IMR-90 (cell line): ENCODE measurements around the gene RGS9. TPM values are rescaled to one million over a fixed set of nuclear protein-coding genes. Genes with fewer than 3 reads are reported as not detected.

Experiments
- ATAC-seq: fragments of 200-7000 bp; cut with Tn5 transposase; 2 replicates; pipeline ENCODE4 v1.9.1; 2020; ENCODE audit warnings: low read depth, mild to moderate bottlenecking, moderate library complexity
- BruUV-seq: library from RNA; stranded (reverse); fragments of 400-500 nt; replicated peaks from 2 replicates; lab custom pipeline; 2021; lab: Mats Ljungman, UMichigan
- CTCF ChIA-PET: fragments of 300-600 bp; formaldehyde crosslinking; extraction: SDS; loops from one replicate; lab custom pipeline; 2021; ENCODE audit warnings: antibody characterized with exemption; lab: Yijun Ruan, JAX
- POLR2A ChIA-PET: fragments of 300-600 bp; sonication (Branson Sonifier 250); formaldehyde crosslinking; loops from one replicate; lab custom pipeline; 2022; ENCODE audit warnings: antibody characterized with exemption; ENCODE audit not compliant: unreplicated experiment; lab: Charles Lee
- DNase-seq: peaks from one replicate; pipeline ENCODE4 v3.0.0; 2013
- H2AFZ ChIP-seq: replicated peaks from 2 replicates; pipeline ENCODE3; 2013; ENCODE audit warnings: low read length, mild to moderate bottlenecking; ENCODE audit not compliant: poor library complexity
- H2AK5ac ChIP-seq: 2 replicates; pipeline ENCODE4 v1.6.1; 2013; ENCODE audit warnings: low read depth, low read length, inconsistent platforms
- H2AK9ac ChIP-seq: replicated peaks from 2 replicates; pipeline ENCODE3; 2013; ENCODE audit warnings: mild to moderate bottlenecking, low read depth, low read length, moderate library complexity; ENCODE audit not compliant: poor library complexity
- H2BK120ac ChIP-seq: 2 replicates; pipeline ENCODE4 v1.6.1; 2013; ENCODE audit warnings: low read depth, low read length, inconsistent platforms
- H2BK15ac ChIP-seq: 3 replicates; pipeline ENCODE4 v1.6.1; 2013; ENCODE audit warnings: low read depth, low read length, inconsistent platforms
- H2BK20ac ChIP-seq: 2 replicates; pipeline ENCODE4 v1.6.1; 2013; ENCODE audit warnings: low read depth, mild to moderate bottlenecking, inconsistent platforms, low read length, moderate library complexity
- H2BK5ac ChIP-seq: 2 replicates; pipeline ENCODE4 v1.6.1; 2013; ENCODE audit warnings: mild to moderate bottlenecking, low read depth, low read length, inconsistent platforms; ENCODE audit not compliant: poor library complexity, severe bottlenecking
- H3K14ac ChIP-seq: replicated peaks from 2 replicates; pipeline ENCODE4 v1.6.1; 2013; ENCODE audit warnings: low read depth, low read length, inconsistent platforms
- H3K18ac ChIP-seq: 2 replicates; pipeline ENCODE4 v1.6.1; 2013; ENCODE audit warnings: low read depth, low read length, control low read depth
- H3K23ac ChIP-seq: 2 replicates; pipeline ENCODE4 v1.6.1; 2013; ENCODE audit warnings: low read depth, low read length, inconsistent platforms
- H3K27ac ChIP-seq: 2 replicates; pipeline ENCODE4 v1.5.1; 2013; ENCODE audit warnings: mild to moderate bottlenecking, control low read depth, low read length; ENCODE audit not compliant: insufficient read depth
- H3K27me3 ChIP-seq: 2 replicates; pipeline ENCODE4 v1.6.1; 2013; ENCODE audit warnings: low read length; ENCODE audit not compliant: control insufficient read depth, insufficient read depth
- H3K36me3 ChIP-seq: 2 replicates; pipeline ENCODE4 v1.6.1; 2013; ENCODE audit warnings: low read length, mixed read lengths; ENCODE audit not compliant: control insufficient read depth, insufficient read depth
- H3K4ac ChIP-seq: 2 replicates; pipeline ENCODE4 v1.6.1; 2013; ENCODE audit warnings: low read depth, low read length, inconsistent platforms
- H3K4me1 ChIP-seq: 2 replicates; pipeline ENCODE4 v1.6.1; 2013; ENCODE audit warnings: low read length, mixed read lengths; ENCODE audit not compliant: control insufficient read depth, insufficient read depth
- H3K4me2 ChIP-seq: 2 replicates; pipeline ENCODE4 v1.6.1; 2013; ENCODE audit warnings: low read depth, mild to moderate bottlenecking, control low read depth, low read length, moderate library complexity
- H3K4me3 ChIP-seq: 2 replicates; pipeline ENCODE4 v1.5.1; 2013; ENCODE audit warnings: low read depth, mild to moderate bottlenecking, control low read depth, low read length, moderate library complexity; ENCODE audit not compliant: insufficient read depth
- H3K56ac ChIP-seq: 2 replicates; pipeline ENCODE4 v1.6.1; 2013; ENCODE audit warnings: low read length, inconsistent platforms; ENCODE audit not compliant: insufficient read depth; ENCODE audit errors: extremely low read depth
- H3K79me1 ChIP-seq, 2 experiments: 2 replicates each; pipeline ENCODE4 v1.6.1; 2013; ENCODE audit warnings: low read length in 2 of 2, inconsistent platforms in 1 of 2, low read depth in 1 of 2
- H3K9ac ChIP-seq: 2 replicates; pipeline ENCODE4 v1.6.1; 2013; ENCODE audit warnings: low read depth, low read length, control low read depth
- H3K9me1 ChIP-seq: 2 replicates; pipeline ENCODE4 v1.6.1; 2013; ENCODE audit warnings: low read length, inconsistent platforms; ENCODE audit not compliant: insufficient read depth
- H3K9me3 ChIP-seq: 2 replicates; pipeline ENCODE4 v1.6.1; 2013; ENCODE audit warnings: low read length; ENCODE audit not compliant: control insufficient read depth, insufficient read depth
- H4K20me1 ChIP-seq: 2 replicates; pipeline ENCODE4 v1.6.1; 2013; ENCODE audit warnings: low read length, inconsistent platforms; ENCODE audit not compliant: insufficient read depth
- H4K5ac ChIP-seq: 2 replicates; pipeline ENCODE4 v1.6.1; 2013; ENCODE audit warnings: mild to moderate bottlenecking, low read depth, low read length, control low read depth
- H4K8ac ChIP-seq, 2 experiments: 2 replicates each; pipeline ENCODE4 v1.6.1; 2013; ENCODE audit warnings: low read depth in 2 of 2, low read length in 2 of 2, control low read depth in 1 of 2, inconsistent platforms in 1 of 2
- H4K91ac ChIP-seq: 2 replicates; pipeline ENCODE4 v1.6.1; 2013; ENCODE audit warnings: low read depth, low read length, inconsistent platforms; ENCODE audit not compliant: insufficient read depth
- BHLHE40 ChIP-seq: fragments of 150-350 bp; IDR thresholded peaks from 2 replicates; pipeline ENCODE4 v1.6.1; 2016; ENCODE audit warnings: mild to moderate bottlenecking, low read depth, low read length
- MAZ ChIP-seq: IDR thresholded peaks from 2 replicates; pipeline ENCODE4 v1.6.1; 2012; ENCODE audit warnings: low read depth, mild to moderate bottlenecking, low read length, improper control_type of control experiment, moderate library complexity, borderline replicate concordance
- NFE2L2 ChIP-seq: fragments of 150-350 bp; IDR thresholded peaks from 2 replicates; pipeline ENCODE4 v1.6.1; 2016; ENCODE audit warnings: low read depth, mild to moderate bottlenecking, low read length
- RCOR1 ChIP-seq: IDR thresholded peaks from 2 replicates; pipeline ENCODE4 v1.6.1; 2012; ENCODE audit warnings: mild to moderate bottlenecking, low read length, improper control_type of control experiment; ENCODE audit not compliant: insufficient replicate concordance
- WGBS, 2 experiments: methylation state at CpG; one replicate each; pipeline versions ENCODE4 v1.1.5 to v1.1.7; 2013; ENCODE audit warnings: missing lambda C conversion rate in 2 of 2; ENCODE audit not compliant: insufficient read length in 1 of 2; ENCODE audit errors: extremely low coverage in 2 of 2; 5-methylcytosine and 5-hydroxymethylcytosine counted together
- dilution Hi-C: fragments of 300-500 bp; cut with HindIII; formaldehyde crosslinking; loops from one replicate; pipeline ENCODE4 v1.14.3; 2018; ENCODE audit warnings: low sequenced_read_pairs; ENCODE audit not compliant: unreplicated experiment
- in situ Hi-C: fragments of 300-500 bp; cut with MboI; formaldehyde crosslinking; loops from 3 replicates; pipeline ENCODE4 v1.14.3; 2019; ENCODE audit warnings: low sequenced_read_pairs, inconsistent platforms, mixed read lengths
- intact Hi-C: fragments of 100-400 bp; cut with micrococcal nuclease; formaldehyde crosslinking; loops from 2 replicates; pipeline ENCODE4 v1.10.0; 2022
- polyA plus RNA-seq, 3 experiments: library from polyadenylated mRNA; depleted of rRNA; stranded (reverse); fragments of >200 nt; gene quantifications; 2 replicates each; pipeline ENCODE4 v1.2.3, GENCODE V29; 2012; ENCODE audit warnings: low replicate concordance in 1 of 3
- total RNA-seq: library from RNA; depleted of rRNA; stranded (reverse); fragments of >200 nt; gene quantifications from 2 replicates; pipeline ENCODE4 v1.2.3, GENCODE V29; 2012

RGS9 gene
- total and polyA plus RNA-seq, 2 of the 4 experiments (the other 2 are of a cell fraction): 0.90 to 1.1 TPM

DNA sequence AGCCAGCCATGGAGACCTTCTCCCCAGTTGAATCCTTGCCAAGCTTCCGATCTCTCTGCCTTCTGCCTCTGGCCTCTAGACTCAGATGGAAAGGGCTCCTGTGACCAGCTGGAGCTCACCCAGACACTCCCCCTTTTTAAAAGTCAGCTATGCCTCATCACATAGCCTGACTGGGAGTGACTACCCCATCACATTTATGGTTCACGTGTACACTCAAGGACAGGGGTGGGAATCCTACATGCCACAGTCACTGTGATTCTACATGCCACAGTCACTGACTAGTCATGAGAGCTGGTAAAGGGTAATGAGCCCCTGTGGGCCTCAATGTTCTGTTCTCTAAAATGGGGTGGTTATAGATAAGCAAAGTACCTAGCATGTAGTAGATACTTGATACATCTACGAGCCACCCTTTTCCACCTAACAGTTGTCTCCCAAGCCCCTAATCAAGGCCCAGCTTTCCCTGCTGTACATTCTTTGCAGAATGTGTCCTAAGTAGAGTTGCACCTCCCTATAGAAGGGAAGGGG is 85.1 kb downstream of the RGS9 start:
- dilution Hi-C loops (no loop called here), in situ Hi-C loops (no loop called here), intact Hi-C loops (no loop called here)
- no peak overlapping the region for H3K23ac ChIP-seq
- no peaks in the 10 kb centered on the region for H3K79me1 ChIP-seq
- peaks cover 2% of the 10 kb centered on the region; the same call in 1 of the 2 replicates for H3K4me1 ChIP-seq
- no peaks in the 10 kb centered on the region for H3K36me3 ChIP-seq
- no peak overlapping the region for H3K4me2 ChIP-seq
- H3K9me3 ChIP-seq: no peaks in the 10 kb centered on the region
- no peak overlapping the region for H3K14ac ChIP-seq
- no peak overlapping the region for H3K56ac ChIP-seq
- WGBS, 2 experiments: 33% methylated on average over 1 of the region's 3 CpGs; no CpG with 5 or more reads in 1 of the 2 experiments
- DNase-seq (peak; percentile 48), ATAC-seq (peak; percentile 31; the same call in 1 of the 2 replicates)
- H2AK9ac ChIP-seq: no peak overlapping the region
- no peaks in the 10 kb centered on the region for H3K9me1 ChIP-seq
- no peak for TF ChIP-seq NFE2L2
- no peak for TF ChIP-seq MAZ
- TF ChIP-seq RCOR1: peak; percentile 90
- TF ChIP-seq BHLHE40: peak; percentile 39
- CTCF ChIA-PET: no interaction called here
- no peak overlapping the region for H4K8ac ChIP-seq
- H2BK20ac ChIP-seq: no peak overlapping the region
- POLR2A ChIA-PET: interaction anchor here (0.6 kb wide), 1 partner anchor 164 kb away, joined by 3 read pairs; no protein-coding TSS in a partner anchor
- no peak overlapping the region for H4K5ac ChIP-seq
- H2AFZ ChIP-seq: no peak overlapping the region
- no peak overlapping the region for H2BK120ac ChIP-seq
- no peak overlapping the region for H2BK15ac ChIP-seq
- no peaks in the 10 kb centered on the region for H4K20me1 ChIP-seq
- no peak overlapping the region for H3K9ac ChIP-seq
- no peak overlapping the region for H3K18ac ChIP-seq
- no peak overlapping the region for H2BK5ac ChIP-seq
- no peak overlapping the region for H3K4ac ChIP-seq
- no peak overlapping the region for H4K91ac ChIP-seq
- no peak overlapping the region for H3K27ac ChIP-seq
- no TSS peak for BruUV-seq
- H3K4me3 ChIP-seq: no peak overlapping the region
- H2AK5ac ChIP-seq: no peak overlapping the region
- peaks cover 7% of the 10 kb centered on the region for H3K27me3 ChIP-seq
